Measurements from ENCODE around the gene HOMER2. TPM values are rescaled to one million over a fixed set of nuclear protein-coding genes. Genes with fewer than 3 reads are reported as not detected.

Gene HOMER2
- total RNA-seq, 1 donor from 2014 or later: 9.4 TPM

- POLR2A ChIA-PET: no interaction called here
- CTCF ChIA-PET: no interaction called here
- no peak for TF ChIP-seq CTCF (IDR thresholded peaks at IDR 0.05)
- no peak for DNase-seq
- no peak for ATAC-seq (ENCODE audit: low read depth)
- intact Hi-C loops (cut with micrococcal nuclease): no loop called here
- H3K27ac Mint-ChIP-seq: no peak overlapping the region
- peaks cover 2% of the 10 kb centered on the region for H3K4me1 Mint-ChIP-seq
- H3K4me3 Mint-ChIP-seq: no peak overlapping the region
- H3K36me3 Mint-ChIP-seq (ENCODE audit: low read depth): peaks cover 78% of the 10 kb centered on the region
- no peaks in the 10 kb centered on the region for H3K27me3 Mint-ChIP-seq
- H3K9me3 Mint-ChIP-seq: no peaks in the 10 kb centered on the region
These were observed 132.4 kb downstream of the HOMER2 start for GRCh38 chr15:82820128-82820527.

GRCh38 chr15:82812994-82813393, 139.5 kb downstream of the HOMER2 start:
- Mint-ChIP-seq H3K27ac (no peak overlapping the region), H3K27me3 (no peaks in the 10 kb centered on the region), H3K4me1 (peaks cover 44% of the 10 kb centered on the region), H3K4me3 (no peak overlapping the region), H3K36me3 (ENCODE audit: low read depth) (peaks cover 52% of the 10 kb centered on the region), H3K9me3 (no peaks in the 10 kb centered on the region)
- intact Hi-C loops (cut with micrococcal nuclease): no loop called here
- ATAC-seq (ENCODE audit: low read depth): no peak
- no peak for DNase-seq
- no peak for TF ChIP-seq CTCF (IDR thresholded peaks at IDR 0.05)
- ChIA-PET CTCF (no interaction called here), POLR2A (interaction anchor here (1.3 kb wide), 1 partner anchor 20 kb away, joined by 5 read pairs; no protein-coding TSS in a partner anchor)

DNA sequence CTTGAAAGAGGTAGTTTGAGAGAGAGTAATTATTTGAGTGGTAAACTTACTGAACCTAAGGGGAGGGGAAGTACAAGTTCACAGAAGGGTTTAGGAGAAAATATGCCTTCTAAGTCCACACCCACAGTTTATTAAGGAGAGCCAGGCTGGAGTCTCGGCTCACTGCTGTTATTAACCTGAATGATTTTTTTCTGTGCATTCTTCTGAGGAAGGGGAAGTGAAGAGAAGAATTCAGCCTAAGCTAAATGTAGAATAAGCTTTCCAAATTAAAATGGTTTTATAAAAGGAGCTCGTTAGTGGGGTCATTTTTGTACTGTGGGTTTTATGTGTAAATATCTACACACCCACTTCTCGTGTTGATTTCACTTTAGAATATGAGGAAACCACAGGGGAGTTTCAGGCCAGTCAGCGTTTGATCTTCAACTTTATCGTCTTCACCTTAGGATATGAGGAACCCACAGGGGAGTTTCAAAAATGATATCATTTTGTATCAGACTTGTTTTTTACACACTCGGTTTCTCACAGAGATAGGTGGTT, 141.6 kb downstream of the HOMER2 start:
- H3K4me3 Mint-ChIP-seq: peak overlapping the region; percentile 91
- DNase-seq (no peak), ATAC-seq (ENCODE audit: low read depth) (no peak)
- ChIA-PET POLR2A (interaction anchor here (0.8 to 4.4 kb wide), 10 partner anchors 15 to 271 kb away, joined by 3 to 36 read pairs (median 12); partner anchors contain the start of genes BTBD1, C15orf40, RAMAC and RPS17), CTCF (interaction anchor here (1.1 to 2.8 kb wide), 4 partner anchors 22 to 189 kb away, joined by 3 to 7 read pairs (median 5); no protein-coding TSS in a partner anchor)
- H3K9me3 Mint-ChIP-seq: no peaks in the 10 kb centered on the region
- no peaks in the 10 kb centered on the region for H3K27me3 Mint-ChIP-seq
- peaks cover 35% of the 10 kb centered on the region for H3K36me3 Mint-ChIP-seq (ENCODE audit: low read depth)
- peaks cover 57% of the 10 kb centered on the region for H3K4me1 Mint-ChIP-seq
- intact Hi-C loops (cut with micrococcal nuclease): loop anchor here (1.0 kb wide), 1 partner anchor 102 kb away; the partner anchor contains the start of gene AP3B2
- no peak for TF ChIP-seq CTCF (IDR thresholded peaks at IDR 0.05)
- H3K27ac Mint-ChIP-seq: peak overlapping the region; percentile 93

DNA sequence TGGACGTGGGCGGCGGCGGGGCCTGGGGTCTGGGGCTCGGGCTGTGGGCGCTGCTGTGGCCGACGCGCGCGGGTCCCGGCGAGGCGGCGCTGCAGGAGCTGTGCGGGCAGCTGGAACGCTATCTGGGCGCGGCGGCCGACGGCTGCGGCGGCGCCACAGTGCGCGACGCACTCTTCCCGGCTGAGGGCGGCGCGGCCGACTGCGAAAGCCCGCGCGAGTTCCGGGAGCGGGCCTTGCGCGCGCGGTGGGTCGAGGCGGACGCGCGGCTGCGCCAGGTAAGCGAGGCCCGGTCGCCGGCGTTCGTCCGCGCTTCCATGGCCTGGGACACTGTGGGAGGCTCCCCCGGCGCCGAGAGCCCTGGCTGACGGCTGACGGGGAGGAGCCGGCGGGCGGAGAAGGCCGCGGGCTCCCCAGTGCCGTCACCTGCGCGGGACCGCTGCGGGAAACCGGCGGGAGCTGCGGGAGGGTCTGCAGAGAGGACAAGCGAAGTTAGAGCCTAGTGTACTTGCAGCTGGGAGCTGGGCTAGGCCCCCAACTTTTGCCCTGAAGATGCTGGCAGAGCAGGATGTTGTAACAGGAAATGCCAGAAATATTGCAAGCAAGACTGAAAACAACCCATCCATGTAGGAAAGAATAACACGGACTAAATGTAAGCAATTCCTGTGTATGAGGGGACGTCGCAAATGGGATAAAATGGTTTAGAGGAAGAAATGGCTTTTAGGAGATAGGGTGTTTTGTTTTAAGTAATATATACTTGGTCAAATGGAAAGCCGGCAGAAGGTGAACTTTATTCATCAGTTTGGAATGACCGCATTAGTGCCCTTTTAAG, 142.2 kb downstream of the HOMER2 start:
- no peaks in the 10 kb centered on the region for H3K9me3 Mint-ChIP-seq
- peak overlapping the region; percentile 93 for H3K27ac Mint-ChIP-seq
- POLR2A ChIA-PET: interaction anchor here (0.8 to 4.4 kb wide), 12 partner anchors 15 to 270 kb away, joined by 3 to 36 read pairs (median 12); partner anchors contain the start of genes BTBD1, C15orf40, RAMAC and RPS17
- no peaks in the 10 kb centered on the region for H3K27me3 Mint-ChIP-seq
- peaks cover 64% of the 10 kb centered on the region for H3K4me1 Mint-ChIP-seq
- H3K36me3 Mint-ChIP-seq (ENCODE audit: low read depth): peaks cover 28% of the 10 kb centered on the region
- peak; percentile 18 for ATAC-seq (ENCODE audit: low read depth)
- peak overlapping the region; percentile 91 for H3K4me3 Mint-ChIP-seq
- CTCF ChIA-PET: interaction anchor here (1.3 to 2.8 kb wide), 3 partner anchors 39 to 190 kb away, joined by 4 to 7 read pairs (median 6); no protein-coding TSS in a partner anchor
- TF ChIP-seq CTCF (IDR thresholded peaks at IDR 0.05): no peak
- DNase-seq: no peak
- intact Hi-C loops (cut with micrococcal nuclease): loop anchor here (1.0 kb wide), 1 partner anchor 101 kb away; the partner anchor contains the start of gene AP3B2

All from activated B cell treated with CpG ODN at 0.5 μM for 24 hours (primary cell).